HG03175 (cell line): ENCODE data around the gene MPZL1.
"Not testable (repeated sequence)": the region's sequence is repeated elsewhere in the genome, so short reads cannot be mapped to it uniquely, and the experiment has no call there.

Source experiments
- ATAC-seq: cut with Tn5 transposase; IDR thresholded peaks from one replicate; pipeline ENCODE4 v1.9.1; 2021; ENCODE audit warnings: mild to moderate bottlenecking, moderate library complexity; ENCODE audit not compliant: unreplicated experiment

The MPZL1 gene

GRCh38 chr1:167718914-167719691 lies 2.7 kb upstream of the MPZL1 start:
- ATAC-seq: no peak

GRCh38 chr1:167719715-167720421 lies 1.9 kb upstream of the MPZL1 start:
- not testable (repeated sequence) for ATAC-seq

GRCh38 chr1:167720965-167721616 lies 691 bp upstream of the MPZL1 start:
- no peak for ATAC-seq

GRCh38 chr1:167722152-167722869 lies 529 bp downstream of the MPZL1 start:
- peak; percentile 40 for ATAC-seq

- ATAC-seq: no peak
Measured at GRCh38 chr1:167722870-167723251, 1.1 kb downstream of the MPZL1 start.

GRCh38 chr1:167723707-167724323 lies 2.0 kb downstream of the MPZL1 start:
- no peak for ATAC-seq

GRCh38 chr1:167726008-167726407 lies 4.2 kb downstream of the MPZL1 start:
- no peak for ATAC-seq

GRCh38 chr1:167728818-167729410 lies 7.1 kb downstream of the MPZL1 start:
- no peak for ATAC-seq

GRCh38 chr1:167734227-167734626 lies 12.4 kb downstream of the MPZL1 start:
- ATAC-seq: no peak

- ATAC-seq: no peak
Measured at GRCh38 chr1:167734841-167735240, 13.1 kb downstream of the MPZL1 start.

GRCh38 chr1:167737169-167737568 lies 15.4 kb downstream of the MPZL1 start:
- ATAC-seq: no peak

GRCh38 chr1:167738158-167738557 lies 16.4 kb downstream of the MPZL1 start:
- ATAC-seq: no peak

- ATAC-seq: no peak
Measured at GRCh38 chr1:167739752-167740151, 18.0 kb downstream of the MPZL1 start.

- not testable (repeated sequence) for ATAC-seq
Measured at GRCh38 chr1:167741103-167741502, 19.3 kb downstream of the MPZL1 start.

GRCh38 chr1:167742392-167743057 lies 20.7 kb downstream of the MPZL1 start:
- not testable (repeated sequence) for ATAC-seq

- ATAC-seq: no peak
Measured at GRCh38 chr1:167744901-167745300, 23.1 kb downstream of the MPZL1 start.

GRCh38 chr1:167746013-167746672 lies 24.4 kb downstream of the MPZL1 start:
- no peak for ATAC-seq

GRCh38 chr1:167746988-167747655 lies 25.3 kb downstream of the MPZL1 start:
- ATAC-seq: no peak

GRCh38 chr1:167747988-167748387 lies 26.2 kb downstream of the MPZL1 start:
- ATAC-seq: no peak
